Muscle of leg (tissue), 16 donors: ENCODE data around the gene SCN11A. TPM values are rescaled to one million over a fixed set of nuclear protein-coding genes. Genes with fewer than 3 reads are reported as not detected.
A peak's percentile ranks its signal among the peaks of the same experiment; 100 is the strongest.

Experiments
- DNase-seq: peaks from one replicate; pipeline ENCODE4 v3.0.0; 2013
- H3K27ac ChIP-seq: one replicate; pipeline ENCODE4 v1.5.1; 2013; ENCODE audit warnings: mild to moderate bottlenecking, low read length, control low read depth
- H3K27me3 ChIP-seq: one replicate; pipeline ENCODE4 v1.6.1; 2013; ENCODE audit warnings: low read length; ENCODE audit not compliant: control insufficient read depth, insufficient read depth
- H3K36me3 ChIP-seq: one replicate; pipeline ENCODE4 v1.6.1; 2013; ENCODE audit warnings: low read length; ENCODE audit not compliant: control insufficient read depth, insufficient read depth
- H3K4me1 ChIP-seq: one replicate; pipeline ENCODE4 v1.6.1; 2013; ENCODE audit warnings: low read length; ENCODE audit not compliant: control insufficient read depth, insufficient read depth
- H3K4me3 ChIP-seq: one replicate; pipeline ENCODE4 v1.5.1; 2013; ENCODE audit warnings: low read length, control low read depth
- H3K9me3 ChIP-seq: replicated peaks from 2 replicates; pipeline ENCODE4 v1.6.1; 2013; ENCODE audit warnings: low read depth, low read length; ENCODE audit not compliant: control insufficient read depth
- WGBS: methylation state at CpG from one replicate; pipeline ENCODE4 v1.1.5; 2013; ENCODE audit warnings: missing lambda C conversion rate; ENCODE audit not compliant: insufficient coverage; 5-methylcytosine and 5-hydroxymethylcytosine counted together
- long read RNA-seq, 11 donors: transcript quantifications; one replicate each; lab custom pipeline, GENCODE V29; 2026
- polyA plus RNA-seq, 8 donors: library from polyadenylated mRNA; unstranded; fragments of 120-200 nt; gene quantifications; one replicate each; pipeline versions ENCODE4 v1.2.1 to v1.2.3, GENCODE V29; 2013; ENCODE audit warnings: inconsistent platforms in 1 of 8, low replicate concordance in 1 of 8; ENCODE audit not compliant: insufficient read length in 8 of 8, insufficient read depth in 1 of 8
- total RNA-seq: library from RNA; stranded (reverse); fragments of 120-200 nt; gene quantifications from one replicate; pipeline ENCODE4 v1.2.4, GENCODE V29; 2013

The SCN11A gene
- 2.0 TPM for total RNA-seq
- polyA plus RNA-seq: 1 to 10 TPM in 7 of 8 donors, under 1 TPM in 1; 0.91 to 2.9 (median 1.8) TPM
- long read RNA-seq, donor 1: 0 reads
- long read RNA-seq, donor 2: 0 reads
- long read RNA-seq, donor 3: 0 reads
- long read RNA-seq, donor 4: 0 reads
- long read RNA-seq, donor 5: 0 reads
- long read RNA-seq, donor 6: 0 reads
- long read RNA-seq, donor 7: 0 reads
- long read RNA-seq, donor 8: 0 reads
- long read RNA-seq, donor 9: 0 reads
- long read RNA-seq, donor 10: 0 reads
- long read RNA-seq, donor 11: 0 reads

DNA sequence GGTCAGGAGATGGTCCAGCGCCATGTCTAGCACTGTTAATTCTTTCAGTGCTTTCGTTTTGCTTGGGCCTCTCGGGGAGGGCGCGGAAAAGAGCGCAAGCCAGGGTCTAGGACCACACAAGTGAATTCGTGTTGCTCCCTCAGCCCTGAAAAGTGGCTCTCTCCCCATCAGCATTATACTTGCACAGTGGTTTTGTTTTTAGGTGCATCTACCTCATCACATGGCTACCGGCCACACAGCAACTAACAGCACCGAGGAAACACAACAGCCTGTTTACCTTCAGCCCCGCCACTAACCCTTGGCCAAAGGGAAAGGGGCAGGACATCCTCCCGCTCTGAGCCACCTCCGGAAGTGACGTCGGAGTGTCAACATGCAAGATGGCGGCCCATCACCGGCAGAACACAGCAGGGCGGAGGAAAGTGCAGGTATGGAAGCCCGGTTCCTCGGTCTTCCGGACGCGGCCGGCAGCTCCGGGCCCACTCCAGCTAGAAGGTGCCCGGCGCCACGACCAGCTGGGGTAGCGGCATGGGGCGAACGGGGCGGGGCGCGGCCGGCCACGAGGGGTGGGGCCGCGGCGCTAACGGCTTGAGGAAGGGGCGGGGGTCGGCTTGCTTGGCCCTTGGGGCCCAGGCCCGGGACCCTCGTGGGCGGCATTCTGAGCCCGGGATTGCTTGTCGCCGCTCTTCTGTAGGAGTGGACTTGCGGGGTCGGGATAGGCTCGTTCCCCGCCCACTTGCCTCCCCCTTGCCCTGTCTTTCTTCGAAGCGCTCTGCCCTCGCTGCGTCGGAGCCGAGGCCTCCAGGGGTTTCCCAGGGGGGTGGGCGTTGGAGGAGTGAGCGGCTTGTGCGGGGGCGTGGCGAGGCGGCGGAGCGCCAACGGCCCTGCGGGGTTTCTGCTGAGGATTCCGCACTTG, at the start of gene SCN11A, which contains the start of gene WDR48:
TSS of gene SCN11A (minus strand) at position 296 of the 913 bp plus-strand sequence. CDS start 101,582 bp downstream, outside the sequence.
TSS of gene WDR48 (plus strand) at position 368 of the 913 bp plus-strand sequence. CDS start at position 378, 10 bp downstream.
- Histone ChIP-seq H3K4me3 (peak within 1 kb of the TSS; percentile 68), H3K4me1 (peaks cover 4% of the 10 kb centered on the region), H3K27me3 (no peaks in the 10 kb centered on the region), H3K27ac (peak within 1 kb of the TSS; percentile 87), H3K36me3 (no peaks in the 10 kb centered on the region), H3K9me3 (no peaks in the 10 kb centered on the region)
- DNase-seq: peak; percentile 98
- WGBS: under 1% methylated on average over 42 of the region's 68 CpGs

DNA sequence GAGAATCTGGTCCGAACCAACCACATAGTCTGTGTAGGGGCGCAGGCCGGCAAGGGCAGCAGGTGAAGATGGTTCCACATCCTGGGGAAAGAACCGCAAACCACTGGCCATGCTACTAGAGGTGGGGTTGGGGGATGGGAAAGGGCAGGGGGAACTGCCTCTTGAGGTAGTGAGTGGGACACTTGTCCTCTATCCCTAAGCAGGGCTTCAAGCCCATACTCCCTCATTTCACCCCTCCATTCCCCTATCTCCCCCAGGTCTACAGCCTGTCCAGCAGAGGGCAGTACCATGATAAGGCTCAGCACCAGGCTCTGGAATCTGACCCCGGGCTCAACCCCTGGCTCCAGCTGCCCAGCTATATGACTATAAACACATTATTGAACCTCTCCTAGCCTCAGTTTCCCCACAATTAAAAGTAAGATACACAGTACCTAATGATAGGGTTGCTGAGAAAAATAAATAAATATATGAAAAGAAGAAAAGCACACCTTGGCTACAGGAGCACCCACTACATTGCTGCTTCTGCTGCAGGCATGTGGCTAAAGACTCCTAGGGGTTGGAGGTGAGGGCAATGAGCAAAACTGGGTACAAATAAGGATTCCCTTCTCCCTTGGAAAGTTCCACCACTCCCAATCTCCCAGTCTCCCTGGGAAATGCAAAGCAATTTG, 49.4 kb upstream of the SCN11A start:
- no peak for DNase-seq
- H3K27ac ChIP-seq: no peak overlapping the region
- peaks cover 23% of the 10 kb centered on the region for H3K4me1 ChIP-seq
- no peaks in the 10 kb centered on the region for H3K27me3 ChIP-seq
- no peak overlapping the region for H3K4me3 ChIP-seq
- H3K9me3 ChIP-seq: no peaks in the 10 kb centered on the region
- peaks cover 54% of the 10 kb centered on the region for H3K36me3 ChIP-seq
- no CpG with 5 or more reads among the region's 5 CpGs for WGBS

DNA sequence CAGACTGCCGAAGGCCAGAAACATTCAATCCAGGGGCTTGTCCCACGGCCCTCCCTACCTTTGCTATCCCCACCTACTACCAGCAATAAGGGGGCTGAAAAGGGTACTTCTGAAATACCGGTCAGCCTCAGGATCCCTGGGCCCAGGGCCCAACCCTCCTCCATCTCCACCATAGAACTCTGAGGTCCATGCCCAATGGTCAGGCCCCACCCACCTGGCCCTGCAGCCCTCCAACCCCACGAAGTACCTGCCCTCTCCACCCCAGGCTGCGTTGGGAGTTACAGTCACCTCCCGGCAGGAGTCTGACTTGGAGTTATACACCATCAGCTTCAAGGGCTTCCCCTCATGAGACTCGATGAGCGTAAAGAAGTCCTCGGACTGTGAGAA, 48.7 kb upstream of the SCN11A start:
- no peaks in the 10 kb centered on the region for H3K27me3 ChIP-seq
- H3K36me3 ChIP-seq: peaks cover 58% of the 10 kb centered on the region
- H3K4me1 ChIP-seq: peaks cover 17% of the 10 kb centered on the region
- H3K4me3 ChIP-seq: no peak overlapping the region
- no peaks in the 10 kb centered on the region for H3K9me3 ChIP-seq
- 92% methylated on average over 7 of the region's 9 CpGs for WGBS
- H3K27ac ChIP-seq: no peak overlapping the region
- DNase-seq: no peak

DNA sequence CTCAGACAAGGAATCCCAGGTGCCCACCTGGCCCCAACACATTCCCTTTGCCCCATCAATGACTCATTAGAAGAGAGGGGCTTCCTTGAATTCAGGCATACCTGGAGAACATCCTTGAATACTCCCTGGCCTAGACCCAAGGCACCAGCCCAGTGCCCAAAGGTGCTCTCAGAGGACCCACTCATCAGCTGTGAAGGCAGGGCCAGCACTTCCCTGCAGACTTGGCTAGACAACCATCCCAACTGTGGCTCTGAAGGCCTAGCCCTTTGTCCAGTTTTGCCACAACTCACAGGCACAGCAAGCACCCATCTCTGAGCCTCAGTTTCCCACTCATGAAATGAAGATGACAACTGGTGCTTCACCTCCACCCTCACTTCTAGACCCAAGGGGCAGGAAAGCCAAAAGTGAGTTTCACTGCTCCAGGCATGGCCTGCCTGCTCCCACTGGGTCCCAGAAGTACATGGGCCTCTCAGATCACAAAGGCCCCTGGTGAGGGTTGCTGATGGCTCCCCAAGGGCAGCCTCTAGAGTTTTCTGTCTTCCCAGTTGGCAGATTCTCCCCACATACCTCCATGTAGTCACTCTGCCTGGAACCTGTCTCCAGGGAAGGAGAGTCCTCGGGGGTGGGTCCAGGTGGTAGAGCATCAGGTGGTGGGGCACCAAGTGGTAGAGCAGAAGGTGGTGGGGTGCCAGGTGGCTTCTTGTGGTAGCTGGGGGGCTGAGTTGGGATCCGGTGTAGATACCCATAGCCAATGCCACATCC, 48.2 kb upstream of the SCN11A start:
- DNase-seq: no peak
- Histone ChIP-seq H3K9me3 (no peaks in the 10 kb centered on the region), H3K4me3 (no peak overlapping the region), H3K36me3 (peaks cover 62% of the 10 kb centered on the region), H3K4me1 (peaks cover 12% of the 10 kb centered on the region), H3K27me3 (no peaks in the 10 kb centered on the region), H3K27ac (no peak overlapping the region)
- no CpG with 5 or more reads among the region's 2 CpGs for WGBS

DNA sequence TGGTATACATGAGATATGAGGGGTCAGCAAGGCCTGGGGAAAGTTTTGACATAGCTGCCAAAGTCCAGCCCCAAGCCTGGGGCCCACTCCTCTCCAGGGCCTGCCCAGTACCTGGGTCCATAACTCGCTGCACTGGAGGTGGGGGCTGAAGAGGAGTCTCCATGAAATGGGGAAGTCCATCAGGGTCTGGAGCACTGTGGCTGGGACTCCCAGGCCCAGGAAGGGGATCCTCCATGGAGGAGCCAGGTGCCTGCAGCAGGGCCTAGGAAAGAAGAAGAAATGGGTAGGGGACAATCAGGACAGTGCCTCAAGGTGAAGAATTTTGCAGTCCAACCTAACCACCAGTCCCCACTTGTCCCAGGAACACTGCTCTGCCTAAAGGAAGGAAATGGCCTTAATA, 47.5 kb upstream of the SCN11A start:
- no peak overlapping the region for H3K4me3 ChIP-seq
- no peaks in the 10 kb centered on the region for H3K9me3 ChIP-seq
- peaks cover 5% of the 10 kb centered on the region for H3K4me1 ChIP-seq
- no peaks in the 10 kb centered on the region for H3K27me3 ChIP-seq
- 88% methylated on average over 1 of the region's 1 CpG for whole genome bisulfite sequencing
- no peak overlapping the region for H3K27ac ChIP-seq
- no peak for DNase-seq
- peaks cover 68% of the 10 kb centered on the region for H3K36me3 ChIP-seq

DNA sequence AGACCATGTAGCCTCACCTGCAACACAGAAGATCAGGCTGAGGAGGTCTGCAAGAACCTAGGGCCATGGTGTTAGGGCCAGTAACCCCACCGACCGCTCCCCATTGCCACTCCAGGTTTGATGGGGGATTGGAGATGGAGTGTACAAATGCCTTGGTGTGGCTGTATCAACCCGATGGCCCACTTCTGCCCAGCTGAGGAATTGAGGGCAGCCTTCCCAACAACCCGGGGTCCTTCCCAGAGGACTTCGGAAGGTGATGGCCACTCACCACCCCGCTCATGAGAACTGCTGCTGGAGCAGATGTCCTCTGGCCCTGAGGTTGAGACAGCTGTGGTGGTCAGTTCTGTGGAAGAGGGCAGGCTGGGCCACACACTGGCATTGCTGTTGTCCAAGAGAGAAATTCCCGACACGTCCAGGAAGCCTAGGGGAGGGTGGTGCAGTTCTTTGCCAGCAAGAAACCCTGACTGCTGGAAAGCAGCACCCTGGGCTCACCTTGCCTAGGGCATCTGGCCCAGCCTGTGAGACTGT, 46.8 kb upstream of the SCN11A start:
- no peak overlapping the region for H3K27ac ChIP-seq
- 89% methylated on average over 8 of the region's 8 CpGs for WGBS
- peaks cover 70% of the 10 kb centered on the region for H3K36me3 ChIP-seq
- no peak for DNase-seq
- H3K4me3 ChIP-seq: no peak overlapping the region
- peaks cover 4% of the 10 kb centered on the region for H3K4me1 ChIP-seq
- H3K9me3 ChIP-seq: no peaks in the 10 kb centered on the region
- no peaks in the 10 kb centered on the region for H3K27me3 ChIP-seq

DNA sequence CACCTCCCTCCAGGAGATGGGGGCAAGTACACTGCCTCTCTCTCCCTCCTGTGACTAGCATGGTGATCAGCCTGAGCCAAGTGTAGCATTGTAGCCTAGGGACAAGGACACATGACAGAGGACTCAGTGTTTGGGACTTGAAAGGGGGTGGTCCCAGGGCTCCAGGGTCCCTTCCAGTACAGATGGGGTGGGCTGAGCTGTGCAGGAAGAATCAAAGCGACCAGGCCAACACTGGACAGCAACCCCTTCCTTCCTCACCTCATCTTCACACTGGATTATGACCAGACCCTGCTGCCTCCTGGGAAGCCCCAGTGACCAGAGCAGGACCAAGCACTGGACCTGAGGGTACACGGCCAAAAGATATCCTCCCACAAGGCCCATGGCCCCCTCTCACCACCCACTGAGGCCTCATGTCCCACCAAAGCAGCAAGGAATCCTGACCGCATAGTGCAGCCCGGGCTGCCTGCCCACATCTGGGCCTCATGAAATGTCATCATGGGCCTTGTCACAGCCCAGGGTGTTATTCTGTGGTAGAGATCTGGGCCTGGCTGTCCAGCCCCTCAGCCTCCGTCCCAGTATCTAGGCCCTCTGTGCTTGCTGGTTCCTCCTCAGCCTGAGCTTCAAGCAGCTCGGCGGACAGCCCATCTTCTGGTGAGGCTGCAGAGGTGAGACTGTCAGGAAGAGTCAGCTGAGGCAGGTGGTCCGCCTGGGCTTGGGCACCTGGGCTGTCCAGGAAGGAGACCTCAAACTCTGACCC, 46.1 kb upstream of the SCN11A start:
- WGBS: 91% methylated on average over 4 of the region's 8 CpGs
- Histone ChIP-seq H3K4me3 (no peak overlapping the region), H3K36me3 (peaks cover 72% of the 10 kb centered on the region), H3K27ac (no peak overlapping the region), H3K9me3 (no peaks in the 10 kb centered on the region), H3K4me1 (peaks cover 4% of the 10 kb centered on the region), H3K27me3 (no peaks in the 10 kb centered on the region)
- DNase-seq: no peak

DNA sequence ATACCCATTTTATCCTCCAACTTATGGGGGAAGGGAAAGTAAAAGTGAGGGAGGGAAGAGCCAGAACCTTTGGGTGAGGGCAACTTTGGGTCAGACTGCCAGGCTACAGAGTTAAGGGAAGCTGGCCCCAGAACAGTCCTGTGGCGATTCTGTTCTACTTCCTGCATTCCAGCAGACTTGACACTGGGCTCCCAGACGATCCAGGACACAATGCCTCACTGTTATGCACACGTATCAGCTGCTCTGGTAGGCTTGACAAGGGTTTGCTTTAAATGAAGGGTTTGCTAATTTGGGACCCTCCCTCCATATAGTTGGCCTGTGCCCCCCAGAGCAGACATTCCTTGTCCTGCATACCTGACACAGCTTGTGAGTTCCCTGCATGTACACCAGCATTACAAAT, 45.0 kb upstream of the SCN11A start:
- peaks cover 4% of the 10 kb centered on the region for H3K4me1 ChIP-seq
- H3K27me3 ChIP-seq: no peaks in the 10 kb centered on the region
- no peak overlapping the region for H3K4me3 ChIP-seq
- no peaks in the 10 kb centered on the region for H3K9me3 ChIP-seq
- no peak overlapping the region for H3K27ac ChIP-seq
- WGBS: no CpG with 5 or more reads among the region's 3 CpGs
- no peak for DNase-seq
- H3K36me3 ChIP-seq: peaks cover 80% of the 10 kb centered on the region

DNA sequence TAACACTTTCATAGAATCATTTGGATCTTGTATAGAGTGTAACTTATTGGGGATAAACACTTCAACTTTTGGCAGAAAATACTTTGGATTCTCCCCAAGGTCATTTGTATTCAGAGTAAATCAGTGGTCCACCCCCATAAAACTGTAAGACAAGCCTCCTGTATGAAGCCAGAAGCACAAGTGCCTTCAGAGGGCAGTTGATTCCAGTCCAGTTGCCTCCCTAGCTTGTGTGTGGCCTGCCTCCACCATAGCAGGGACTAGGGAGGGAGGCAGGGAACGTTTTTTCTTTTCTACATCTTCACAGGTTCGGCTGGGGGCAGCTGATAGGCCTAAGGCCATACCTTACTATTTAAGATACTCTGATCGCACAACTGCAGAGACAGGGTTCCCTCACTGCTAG, 44.0 kb upstream of the SCN11A start:
- WGBS: 87% methylated on average over 3 of the region's 3 CpGs
- DNase-seq: no peak
- H3K36me3 ChIP-seq: peaks cover 82% of the 10 kb centered on the region

More for the DNA sequence above, 44.0 kb upstream of the SCN11A start:
- no peak overlapping the region for H3K27ac ChIP-seq
- H3K4me3 ChIP-seq: no peak overlapping the region
- H3K9me3 ChIP-seq: no peaks in the 10 kb centered on the region
- no peaks in the 10 kb centered on the region for H3K27me3 ChIP-seq
- H3K4me1 ChIP-seq: peaks cover 4% of the 10 kb centered on the region
